Parathyroid adenoma (tissue), 2 donors: ENCODE data around the gene SPAG6.
A peak's percentile ranks its signal among the peaks of the same experiment; 100 is the strongest.

Experiments used
- H2AFZ ChIP-seq: fragments of 300-600 bp; sonication (generic); one replicate; pipeline ENCODE4 v1.7.0; 2017; ENCODE audit warnings: antibody characterized with exemption, mild to moderate bottlenecking
- H3K27ac ChIP-seq: fragments of 300-600 bp; sonication (generic); one replicate; pipeline ENCODE4 v1.7.0; 2017
- H3K27me3 ChIP-seq: fragments of 300-600 bp; sonication (generic); one replicate; pipeline ENCODE4 v1.7.0; 2017; ENCODE audit warnings: low read length; ENCODE audit not compliant: control insufficient read depth, insufficient read depth
- H3K36me3 ChIP-seq: fragments of 300-600 bp; sonication (generic); one replicate; pipeline ENCODE4 v1.7.0; 2017; ENCODE audit warnings: low read length; ENCODE audit not compliant: control insufficient read depth, insufficient read depth
- H3K4me1 ChIP-seq: fragments of 300-600 bp; sonication (generic); one replicate; pipeline ENCODE4 v1.7.0; 2017; ENCODE audit warnings: control low read depth
- H3K4me2 ChIP-seq: fragments of 300-600 bp; sonication (generic); one replicate; pipeline ENCODE4 v1.7.0; 2017; ENCODE audit warnings: low read length
- H3K4me3 ChIP-seq: fragments of 300-600 bp; sonication (generic); one replicate; pipeline ENCODE4 v1.7.0; 2017; ENCODE audit warnings: low read depth, low read length
- H3K79me2 ChIP-seq: fragments of 300-600 bp; sonication (generic); one replicate; pipeline ENCODE4 v1.7.0; 2017; ENCODE audit warnings: control low read depth
- H3K9ac ChIP-seq: fragments of 300-600 bp; sonication (generic); one replicate; pipeline ENCODE4 v1.7.0; 2017; ENCODE audit warnings: mild to moderate bottlenecking
- H3K9me3 ChIP-seq: fragments of 300-600 bp; sonication (generic); one replicate; pipeline ENCODE4 v1.7.0; 2017; ENCODE audit warnings: low read length; ENCODE audit not compliant: control insufficient read depth
- TF ChIP-seq, protein P1 (sequence below): fragments of 300-600 bp; sonication (generic); IDR thresholded peaks from one replicate; pipeline ENCODE4 v1.7.0; 2017; ENCODE audit warnings: antibody characterized with exemption, mild to moderate bottlenecking
- donor health status: primary hyperparathyroidism.

Gene SPAG6

DNA sequence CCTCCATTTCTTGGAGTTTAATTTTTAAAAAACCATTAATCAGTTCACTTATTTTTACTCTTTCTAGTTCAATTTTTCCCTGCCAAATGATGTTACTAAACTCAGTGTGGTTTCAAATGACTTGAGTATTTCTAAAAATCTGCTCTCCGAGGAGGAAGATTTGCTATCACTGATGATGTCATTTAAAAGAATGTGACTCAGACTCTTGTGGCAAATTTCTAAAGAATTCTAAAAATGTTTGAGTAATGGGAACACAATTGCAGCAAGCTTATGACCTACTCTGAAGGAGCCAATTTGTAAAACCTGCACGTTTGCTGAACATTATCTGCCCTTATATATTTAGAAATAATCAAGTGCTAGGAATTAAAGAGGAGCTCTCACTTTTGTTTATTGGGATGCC is 88.6 kb downstream of the SPAG6 start:
- H3K4me1 ChIP-seq = peaks cover 4% of the 10 kb centered on the region
- H3K9me3 ChIP-seq = no peaks in the 10 kb centered on the region
- no peak overlapping the region for H3K9ac ChIP-seq
- TF ChIP-seq, protein P1, sequence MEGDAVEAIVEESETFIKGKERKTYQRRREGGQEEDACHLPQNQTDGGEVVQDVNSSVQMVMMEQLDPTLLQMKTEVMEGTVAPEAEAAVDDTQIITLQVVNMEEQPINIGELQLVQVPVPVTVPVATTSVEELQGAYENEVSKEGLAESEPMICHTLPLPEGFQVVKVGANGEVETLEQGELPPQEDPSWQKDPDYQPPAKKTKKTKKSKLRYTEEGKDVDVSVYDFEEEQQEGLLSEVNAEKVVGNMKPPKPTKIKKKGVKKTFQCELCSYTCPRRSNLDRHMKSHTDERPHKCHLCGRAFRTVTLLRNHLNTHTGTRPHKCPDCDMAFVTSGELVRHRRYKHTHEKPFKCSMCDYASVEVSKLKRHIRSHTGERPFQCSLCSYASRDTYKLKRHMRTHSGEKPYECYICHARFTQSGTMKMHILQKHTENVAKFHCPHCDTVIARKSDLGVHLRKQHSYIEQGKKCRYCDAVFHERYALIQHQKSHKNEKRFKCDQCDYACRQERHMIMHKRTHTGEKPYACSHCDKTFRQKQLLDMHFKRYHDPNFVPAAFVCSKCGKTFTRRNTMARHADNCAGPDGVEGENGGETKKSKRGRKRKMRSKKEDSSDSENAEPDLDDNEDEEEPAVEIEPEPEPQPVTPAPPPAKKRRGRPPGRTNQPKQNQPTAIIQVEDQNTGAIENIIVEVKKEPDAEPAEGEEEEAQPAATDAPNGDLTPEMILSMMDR = no peak
- no peak overlapping the region for H2AFZ ChIP-seq
- no peak overlapping the region for H3K27ac ChIP-seq
- no peak overlapping the region for H3K4me2 ChIP-seq
- no peaks in the 10 kb centered on the region for H3K36me3 ChIP-seq
- H3K79me2 ChIP-seq = no peaks in the 10 kb centered on the region
- no peak overlapping the region for H3K4me3 ChIP-seq
- H3K27me3 ChIP-seq = no peaks in the 10 kb centered on the region

DNA sequence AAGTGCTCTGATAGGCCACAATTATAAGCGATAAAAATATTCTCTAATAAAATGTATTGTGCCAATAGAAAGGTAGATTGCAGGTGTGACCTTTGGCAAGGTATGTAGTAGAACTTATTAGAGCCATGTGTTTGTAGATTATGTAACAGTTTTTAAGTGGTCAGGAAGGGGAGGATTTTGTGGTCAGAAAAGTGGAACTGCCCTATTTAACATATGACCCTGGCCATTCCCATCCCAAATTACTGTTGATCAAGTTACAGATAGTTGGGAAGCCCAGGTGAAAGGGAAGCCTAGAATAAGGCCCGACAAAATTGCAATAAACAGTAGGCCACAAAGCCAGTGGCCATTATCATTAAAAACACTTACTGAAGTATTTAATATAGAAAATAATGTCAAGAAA is 89.2 kb downstream of the SPAG6 start:
- TF ChIP-seq, protein P1 = no peak
- Histone ChIP-seq H3K27me3 (no peaks in the 10 kb centered on the region), H3K27ac (no peak overlapping the region), H3K36me3 (no peaks in the 10 kb centered on the region), H3K9me3 (no peaks in the 10 kb centered on the region), H3K4me3 (no peak overlapping the region), H3K79me2 (no peaks in the 10 kb centered on the region), H3K9ac (no peak overlapping the region), H2AFZ (no peak overlapping the region), H3K4me2 (no peak overlapping the region), H3K4me1 (peaks cover 4% of the 10 kb centered on the region)

DNA sequence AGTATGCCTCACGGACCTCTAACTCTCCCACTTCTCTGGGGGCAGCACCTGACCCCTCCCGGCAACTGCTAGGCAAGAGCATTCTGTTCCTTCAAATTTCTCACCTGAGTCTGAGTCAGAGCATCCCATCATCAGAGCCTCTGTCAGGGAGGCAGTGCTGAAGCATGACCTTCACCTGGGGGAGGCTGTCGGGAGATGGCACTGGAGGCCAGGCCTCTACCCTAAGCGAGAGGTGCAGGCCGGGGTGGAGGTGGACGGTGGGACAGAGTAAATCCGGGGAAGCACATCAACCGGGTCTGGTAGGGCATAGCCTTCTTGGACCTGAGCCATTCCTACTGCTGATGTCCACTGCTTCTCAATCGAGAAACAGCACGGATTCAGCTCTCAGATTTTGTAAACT is 90.4 kb downstream of the SPAG6 start:
- Histone ChIP-seq H3K79me2 (no peaks in the 10 kb centered on the region), H3K27ac (no peak overlapping the region), H3K4me2 (no peak overlapping the region), H3K4me3 (no peak overlapping the region), H3K9me3 (no peaks in the 10 kb centered on the region), H3K36me3 (no peaks in the 10 kb centered on the region), H3K4me1 (peaks cover 4% of the 10 kb centered on the region), H2AFZ (no peak overlapping the region), H3K9ac (no peak overlapping the region), H3K27me3 (no peaks in the 10 kb centered on the region)
- TF ChIP-seq, protein P1 = no peak

DNA sequence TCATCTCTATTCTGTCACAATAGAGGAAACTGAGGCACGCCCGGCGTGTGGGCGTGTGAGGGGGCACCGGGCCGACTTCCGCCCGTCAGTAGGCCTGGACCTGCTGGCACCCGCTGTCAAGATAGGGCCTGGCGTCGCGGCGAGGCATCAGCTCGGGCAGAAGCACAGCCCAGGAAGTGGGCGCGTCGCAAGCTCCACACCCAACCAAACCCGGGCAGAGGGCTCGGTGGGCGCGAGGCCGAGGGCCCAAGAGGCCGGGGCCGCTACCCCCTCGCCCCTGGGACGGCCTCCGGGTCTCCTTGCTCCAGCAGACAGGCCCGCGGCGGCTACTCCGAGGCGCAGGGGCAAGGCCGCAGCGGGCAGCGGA is 91.2 kb downstream of the SPAG6 start:
- no peaks in the 10 kb centered on the region for H3K36me3 ChIP-seq
- H3K4me2 ChIP-seq = peak overlapping the region; percentile 64
- H3K9ac ChIP-seq = peak overlapping the region; percentile 82
- H3K27me3 ChIP-seq = no peaks in the 10 kb centered on the region
- TF ChIP-seq, protein P1 = no peak
- peak overlapping the region; percentile 92 for H3K4me3 ChIP-seq
- H3K79me2 ChIP-seq = no peaks in the 10 kb centered on the region
- peak overlapping the region; percentile 85 for H3K27ac ChIP-seq
- H2AFZ ChIP-seq = peak overlapping the region; percentile 90
- H3K4me1 ChIP-seq = peaks cover 4% of the 10 kb centered on the region
- H3K9me3 ChIP-seq = no peaks in the 10 kb centered on the region

DNA sequence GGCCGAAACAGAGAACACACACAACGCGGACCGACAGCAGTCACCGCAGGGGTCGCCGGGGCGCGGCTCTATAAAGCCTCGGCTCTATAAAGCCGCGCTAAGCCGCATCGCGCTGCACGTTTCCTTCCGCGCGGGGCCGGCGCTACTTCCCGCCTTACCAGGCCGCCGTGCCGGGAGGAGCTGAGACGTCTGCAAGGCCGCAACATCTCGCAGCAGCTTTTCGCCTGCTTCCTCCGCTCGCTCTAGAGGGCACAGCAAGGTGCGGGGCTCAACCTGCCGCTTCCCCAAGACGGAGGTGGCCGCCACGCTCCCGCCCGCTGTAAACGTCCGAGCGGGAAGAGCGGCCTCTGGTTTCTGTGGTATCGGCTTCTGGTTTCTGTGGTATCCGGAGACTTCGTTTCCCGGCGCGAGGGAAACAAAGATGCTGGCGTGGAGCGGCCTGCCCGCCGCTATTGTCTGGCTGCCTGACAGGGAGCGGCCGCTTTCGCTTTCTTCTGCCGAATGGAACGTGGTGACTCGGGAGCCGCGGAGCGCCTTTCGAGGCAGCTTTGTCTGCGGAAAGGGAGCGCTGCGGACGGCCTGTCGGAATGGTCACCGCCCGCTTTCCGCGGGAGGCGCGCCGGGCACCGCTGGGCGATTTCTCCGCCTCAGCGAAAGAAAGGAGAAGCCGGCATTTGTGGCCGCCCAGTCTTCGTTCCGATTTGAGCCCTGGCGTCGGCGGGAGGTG is 91.8 kb downstream of the SPAG6 start:
- H3K4me1 ChIP-seq = peaks cover 4% of the 10 kb centered on the region
- TF ChIP-seq, protein P1 = no peak
- no peaks in the 10 kb centered on the region for H3K27me3 ChIP-seq
- H3K36me3 ChIP-seq = no peaks in the 10 kb centered on the region
- peak overlapping the region; percentile 64 for H3K4me2 ChIP-seq
- peak overlapping the region; percentile 92 for H3K4me3 ChIP-seq
- H3K27ac ChIP-seq = peak overlapping the region; percentile 85
- peak overlapping the region; percentile 82 for H3K9ac ChIP-seq
- H3K79me2 ChIP-seq = no peaks in the 10 kb centered on the region
- H3K9me3 ChIP-seq = no peaks in the 10 kb centered on the region
- H2AFZ ChIP-seq = peak overlapping the region; percentile 90
